Left kidney (tissue), 2 donors: ENCODE data around the gene TM4SF20. TPM values are rescaled to one million over a fixed set of nuclear protein-coding genes. Genes with fewer than 3 reads are reported as not detected.
"Not testable (repeated sequence)": the region's sequence is repeated elsewhere in the genome, so short reads cannot be mapped to it uniquely, and the experiment has no call there.

Experiments
- DNase-seq: peaks from one replicate; pipeline ENCODE4 v3.0.0-alpha.2; 2013
- polyA plus RNA-seq: library from polyadenylated mRNA; unstranded; fragments of 120-200 nt; gene quantifications from one replicate; pipeline ENCODE4 v1.2.1, GENCODE V29; 2013; ENCODE audit not compliant: insufficient read length

The TM4SF20 gene
- polyA plus RNA-seq, 1 donor, result 0.27 TPM

- DNase-seq, result no peak
These were observed 19.9 kb upstream of the TM4SF20 start for GRCh38 chr2:227398684-227399670.

- DNase-seq, result no peak
These were observed 18.5 kb upstream of the TM4SF20 start for GRCh38 chr2:227397562-227397961.

GRCh38 chr2:227395556-227395955 lies 16.4 kb upstream of the TM4SF20 start:
- DNase-seq, result no peak

GRCh38 chr2:227394401-227394800 lies 15.3 kb upstream of the TM4SF20 start:
- no peak for DNase-seq

- DNase-seq, result no peak
These were observed 11.6 kb upstream of the TM4SF20 start for GRCh38 chr2:227390468-227391256.

GRCh38 chr2:227389661-227390060 lies 10.6 kb upstream of the TM4SF20 start:
- DNase-seq, result no peak

- DNase-seq, result no peak
These were observed 10.1 kb upstream of the TM4SF20 start for GRCh38 chr2:227389231-227389630.

- DNase-seq, result no peak
These were observed 9.5 kb upstream of the TM4SF20 start for GRCh38 chr2:227388537-227389011.

GRCh38 chr2:227387583-227387982 lies 8.5 kb upstream of the TM4SF20 start, which contains the start of gene SCYGR1:
Gene SCYGR1 (minus strand): TSS chr2:227387949. CDS start chr2:227387949, 0 bp downstream.
- not testable (repeated sequence) for DNase-seq

GRCh38 chr2:227386630-227387029 lies 7.5 kb upstream of the TM4SF20 start:
- DNase-seq, result no peak

- no peak for DNase-seq
These were observed 4.6 kb upstream of the TM4SF20 start for GRCh38 chr2:227383686-227384085.

GRCh38 chr2:227382241-227382835 lies 3.2 kb upstream of the TM4SF20 start:
- DNase-seq, result not testable (repeated sequence)

- no peak for DNase-seq
These were observed 729 bp downstream of the TM4SF20 start for GRCh38 chr2:227378371-227378782.

- no peak for DNase-seq
These were observed 1.4 kb downstream of the TM4SF20 start for GRCh38 chr2:227377467-227378351.

GRCh38 chr2:227376656-227377396 lies 2.3 kb downstream of the TM4SF20 start:
- DNase-seq, result no peak

GRCh38 chr2:227374158-227374557 lies 4.9 kb downstream of the TM4SF20 start:
- DNase-seq, result no peak

GRCh38 chr2:227373389-227373788 lies 5.7 kb downstream of the TM4SF20 start:
- no peak for DNase-seq

- no peak for DNase-seq
These were observed 8.3 kb downstream of the TM4SF20 start for GRCh38 chr2:227370791-227371312.

GRCh38 chr2:227370092-227370491 lies 9.0 kb downstream of the TM4SF20 start:
- DNase-seq, result no peak

- no peak for DNase-seq
These were observed 10.5 kb downstream of the TM4SF20 start for GRCh38 chr2:227368574-227368973.
